KMS-11 (cell line): Measurements from ENCODE around the gene VSIG8.

Experiments
- H2AFZ ChIP-seq: fragments of 200-600 bp; sonication (generic); 2 replicates; pipeline ENCODE4 v1.6.1; 2016; ENCODE audit warnings: antibody characterized with exemption, mixed run types, low read depth
- H3K27ac ChIP-seq: fragments of 200-600 bp; sonication (generic); 2 replicates; pipeline ENCODE4 v1.6.1; 2016; ENCODE audit warnings: mild to moderate bottlenecking, mixed run types
- H3K27me3 ChIP-seq: fragments of 200-600 bp; sonication (generic); 2 replicates; pipeline ENCODE4 v1.6.1; 2017; ENCODE audit warnings: mild to moderate bottlenecking, low read depth, mixed run types, moderate library complexity; ENCODE audit not compliant: insufficient read depth
- H3K36me3 ChIP-seq: fragments of 200-600 bp; sonication (generic); 2 replicates; pipeline ENCODE4 v1.6.1; 2017; ENCODE audit warnings: mild to moderate bottlenecking, mixed run types; ENCODE audit not compliant: insufficient read depth
- H3K4me1 ChIP-seq: fragments of 200-600 bp; sonication (generic); 2 replicates; pipeline ENCODE4 v1.6.1; 2016; ENCODE audit warnings: mild to moderate bottlenecking, low read depth, mixed run types; ENCODE audit not compliant: poor library complexity, severe bottlenecking
- H3K4me2 ChIP-seq: fragments of 200-600 bp; sonication (generic); 2 replicates; pipeline ENCODE4 v1.7.0; 2016; ENCODE audit warnings: mild to moderate bottlenecking, mixed run types
- H3K4me3 ChIP-seq: fragments of 200-600 bp; sonication (generic); IDR thresholded peaks from 2 replicates; pipeline ENCODE4 v1.6.1; 2017; ENCODE audit warnings: low read depth, low read length, mixed read lengths; ENCODE audit not compliant: insufficient read depth
- H3K79me2 ChIP-seq: fragments of 200-600 bp; sonication (generic); 2 replicates; pipeline ENCODE4 v1.6.1; 2016; ENCODE audit warnings: low read depth, mixed run types; ENCODE audit not compliant: insufficient read depth
- H3K9ac ChIP-seq: fragments of 200-600 bp; sonication (generic); 2 replicates; pipeline ENCODE4 v1.6.1; 2016; ENCODE audit warnings: mild to moderate bottlenecking, mixed run types
- H4K20me1 ChIP-seq: fragments of 200-600 bp; sonication (generic); 2 replicates; pipeline ENCODE4 v1.6.1; 2016; ENCODE audit warnings: mild to moderate bottlenecking, mixed run types; ENCODE audit not compliant: insufficient read depth
- CTCF ChIP-seq: fragments of 200-600 bp; sonication (generic); conservative IDR thresholded peaks from 2 replicates; pipeline ENCODE4 v1.6.1; 2017; ENCODE audit warnings: low read depth, mild to moderate bottlenecking, antibody characterized with exemption, low read length, moderate library complexity, mixed read lengths

VSIG8 gene

GRCh38 chr1:159832309-159832708 is 30.1 kb downstream of the VSIG8 start:
- Histone ChIP-seq H2AFZ (no peak overlapping the region), H3K4me3 (no peak overlapping the region), H3K79me2 (no peaks in the 10 kb centered on the region), H4K20me1 (no peaks in the 10 kb centered on the region), H3K27ac (no peak overlapping the region), H3K9ac (no peak overlapping the region), H3K27me3 (no peaks in the 10 kb centered on the region), H3K4me1 (no peaks in the 10 kb centered on the region), H3K36me3 (no peaks in the 10 kb centered on the region), H3K4me2 (no peak overlapping the region)
- no peak for TF ChIP-seq CTCF

- H3K79me2 ChIP-seq: no peaks in the 10 kb centered on the region
- no peak overlapping the region for H3K27ac ChIP-seq
- no peak overlapping the region for H3K4me3 ChIP-seq
- H3K4me2 ChIP-seq: no peak overlapping the region
- no peaks in the 10 kb centered on the region for H3K36me3 ChIP-seq
- H3K9ac ChIP-seq: no peak overlapping the region
- H2AFZ ChIP-seq: no peak overlapping the region
- H4K20me1 ChIP-seq: no peaks in the 10 kb centered on the region
- no peaks in the 10 kb centered on the region for H3K4me1 ChIP-seq
- no peak for TF ChIP-seq CTCF
- H3K27me3 ChIP-seq: no peaks in the 10 kb centered on the region
These were observed 30.9 kb downstream of the VSIG8 start for GRCh38 chr1:159831412-159832141.

- no peak overlapping the region for H3K9ac ChIP-seq
- H3K79me2 ChIP-seq: no peaks in the 10 kb centered on the region
- no peak for TF ChIP-seq CTCF
- H2AFZ ChIP-seq: no peak overlapping the region
- no peaks in the 10 kb centered on the region for H4K20me1 ChIP-seq
- no peak overlapping the region for H3K27ac ChIP-seq
- H3K27me3 ChIP-seq: no peaks in the 10 kb centered on the region
- H3K36me3 ChIP-seq: no peaks in the 10 kb centered on the region
- H3K4me3 ChIP-seq: no peak overlapping the region
- H3K4me1 ChIP-seq: peaks cover 4% of the 10 kb centered on the region
- no peak overlapping the region for H3K4me2 ChIP-seq
These were observed 31.7 kb downstream of the VSIG8 start for GRCh38 chr1:159830722-159831121.

GRCh38 chr1:159829822-159830465 is 32.5 kb downstream of the VSIG8 start:
- Histone ChIP-seq H3K4me1 (peaks cover 4% of the 10 kb centered on the region), H3K9ac (no peak overlapping the region), H3K27me3 (no peaks in the 10 kb centered on the region), H3K4me3 (no peak overlapping the region), H3K4me2 (no peak overlapping the region), H4K20me1 (no peaks in the 10 kb centered on the region), H3K36me3 (no peaks in the 10 kb centered on the region), H3K79me2 (no peaks in the 10 kb centered on the region), H2AFZ (no peak overlapping the region), H3K27ac (no peak overlapping the region)
- TF ChIP-seq CTCF: no peak
